ENCODE results near the gene KIF16B.

KIF16B gene

DNA sequence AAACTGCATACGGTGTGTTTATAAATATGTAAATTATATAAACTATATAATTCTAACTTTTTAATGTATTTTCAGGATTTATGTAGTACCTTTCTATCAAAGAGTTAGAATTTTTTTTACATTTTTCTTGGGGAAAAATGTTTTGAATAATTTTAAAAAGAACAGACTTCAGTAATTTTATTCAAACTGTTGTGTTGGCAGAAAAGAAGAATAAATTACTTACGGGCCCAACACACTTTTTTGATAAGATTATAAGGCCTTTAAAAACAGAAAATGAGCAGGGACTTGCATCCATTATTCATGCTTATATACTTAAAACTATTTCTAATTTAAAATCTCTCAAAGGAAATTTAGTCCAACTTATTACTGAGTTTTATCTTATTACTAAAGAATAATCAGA is 58.2 kb downstream of the KIF16B start:
- CTCF ChIA-PET = interaction anchor here (0.7 kb wide), 1 partner anchor 27 kb away, joined by 3 read pairs; no protein-coding TSS in a partner anchor

DNA sequence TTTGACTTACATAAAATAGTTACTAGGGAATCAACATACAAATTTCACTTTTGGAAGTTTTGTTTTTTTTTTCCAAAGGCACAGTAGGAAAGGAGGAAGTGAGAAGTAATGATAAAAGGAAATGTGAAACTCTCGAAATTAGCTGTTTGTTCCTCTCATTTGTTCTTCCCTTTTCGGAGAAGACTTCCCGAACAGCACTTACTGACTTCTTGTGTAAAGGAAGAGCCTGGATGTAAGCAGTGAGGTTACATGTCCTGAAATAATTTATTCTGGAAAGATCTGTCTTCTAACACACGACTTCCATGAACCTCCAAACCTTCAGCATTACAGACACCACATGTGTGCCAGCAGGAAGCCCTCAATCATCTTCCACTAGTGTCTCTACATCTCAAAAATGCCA is 59.1 kb downstream of the KIF16B start:
- TF ChIP-seq ZNF776 (tag by site-specific recombination; IDR thresholded peaks at IDR 0.05; ENCODE audit: borderline replicate concordance) (no peak), EGR2 (tag by site-specific recombination; IDR thresholded peaks at IDR 0.05; ENCODE audit: low read depth) (no peak), ZNF19 (tag by site-specific recombination; IDR thresholded peaks at IDR 0.05; ENCODE audit: low read depth) (no peak), ZNF184 (tag by site-specific recombination; IDR thresholded peaks at IDR 0.05) (no peak), ZNF560 (tag by site-specific recombination; IDR thresholded peaks at IDR 0.05; ENCODE audit: borderline replicate concordance) (no peak), PBX3 (CRISPR knock-in tag; IDR thresholded peaks at IDR 0.05) (no peak), ZNF366 (tag by site-specific recombination; conservative IDR thresholded peaks at IDR 0.05) (no peak), ZBTB7A (tag by site-specific recombination; IDR thresholded peaks at IDR 0.05; ENCODE audit: low read depth) (no peak), ZNF302 (tag by site-specific recombination; IDR thresholded peaks at IDR 0.05; ENCODE audit: low read depth) (no peak), GLI4 (tag by site-specific recombination; IDR thresholded peaks at IDR 0.05) (no peak), MZF1 (tag by site-specific recombination; IDR thresholded peaks at IDR 0.05; ENCODE audit: borderline replicate concordance) (no peak), ZNF514 (tag by site-specific recombination; IDR thresholded peaks at IDR 0.05) (no peak), MEIS1 (CRISPR knock-in tag; IDR thresholded peaks at IDR 0.05; ENCODE audit: borderline replicate concordance) (no peak)
- TF ChIP-seq, protein P1, sequence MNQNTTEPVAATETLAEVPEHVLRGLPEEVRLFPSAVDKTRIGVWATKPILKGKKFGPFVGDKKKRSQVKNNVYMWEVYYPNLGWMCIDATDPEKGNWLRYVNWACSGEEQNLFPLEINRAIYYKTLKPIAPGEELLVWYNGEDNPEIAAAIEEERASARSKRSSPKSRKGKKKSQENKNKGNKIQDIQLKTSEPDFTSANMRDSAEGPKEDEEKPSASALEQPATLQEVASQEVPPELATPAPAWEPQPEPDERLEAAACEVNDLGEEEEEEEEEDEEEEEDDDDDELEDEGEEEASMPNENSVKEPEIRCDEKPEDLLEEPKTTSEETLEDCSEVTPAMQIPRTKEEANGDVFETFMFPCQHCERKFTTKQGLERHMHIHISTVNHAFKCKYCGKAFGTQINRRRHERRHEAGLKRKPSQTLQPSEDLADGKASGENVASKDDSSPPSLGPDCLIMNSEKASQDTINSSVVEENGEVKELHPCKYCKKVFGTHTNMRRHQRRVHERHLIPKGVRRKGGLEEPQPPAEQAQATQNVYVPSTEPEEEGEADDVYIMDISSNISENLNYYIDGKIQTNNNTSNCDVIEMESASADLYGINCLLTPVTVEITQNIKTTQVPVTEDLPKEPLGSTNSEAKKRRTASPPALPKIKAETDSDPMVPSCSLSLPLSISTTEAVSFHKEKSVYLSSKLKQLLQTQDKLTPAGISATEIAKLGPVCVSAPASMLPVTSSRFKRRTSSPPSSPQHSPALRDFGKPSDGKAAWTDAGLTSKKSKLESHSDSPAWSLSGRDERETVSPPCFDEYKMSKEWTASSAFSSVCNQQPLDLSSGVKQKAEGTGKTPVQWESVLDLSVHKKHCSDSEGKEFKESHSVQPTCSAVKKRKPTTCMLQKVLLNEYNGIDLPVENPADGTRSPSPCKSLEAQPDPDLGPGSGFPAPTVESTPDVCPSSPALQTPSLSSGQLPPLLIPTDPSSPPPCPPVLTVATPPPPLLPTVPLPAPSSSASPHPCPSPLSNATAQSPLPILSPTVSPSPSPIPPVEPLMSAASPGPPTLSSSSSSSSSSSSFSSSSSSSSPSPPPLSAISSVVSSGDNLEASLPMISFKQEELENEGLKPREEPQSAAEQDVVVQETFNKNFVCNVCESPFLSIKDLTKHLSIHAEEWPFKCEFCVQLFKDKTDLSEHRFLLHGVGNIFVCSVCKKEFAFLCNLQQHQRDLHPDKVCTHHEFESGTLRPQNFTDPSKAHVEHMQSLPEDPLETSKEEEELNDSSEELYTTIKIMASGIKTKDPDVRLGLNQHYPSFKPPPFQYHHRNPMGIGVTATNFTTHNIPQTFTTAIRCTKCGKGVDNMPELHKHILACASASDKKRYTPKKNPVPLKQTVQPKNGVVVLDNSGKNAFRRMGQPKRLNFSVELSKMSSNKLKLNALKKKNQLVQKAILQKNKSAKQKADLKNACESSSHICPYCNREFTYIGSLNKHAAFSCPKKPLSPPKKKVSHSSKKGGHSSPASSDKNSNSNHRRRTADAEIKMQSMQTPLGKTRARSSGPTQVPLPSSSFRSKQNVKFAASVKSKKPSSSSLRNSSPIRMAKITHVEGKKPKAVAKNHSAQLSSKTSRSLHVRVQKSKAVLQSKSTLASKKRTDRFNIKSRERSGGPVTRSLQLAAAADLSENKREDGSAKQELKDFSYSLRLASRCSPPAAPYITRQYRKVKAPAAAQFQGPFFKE (tag by site-specific recombination; IDR thresholded peaks at IDR 0.05; ENCODE audit: borderline replicate concordance) = no peak
- TF ChIP-seq, protein P2, sequence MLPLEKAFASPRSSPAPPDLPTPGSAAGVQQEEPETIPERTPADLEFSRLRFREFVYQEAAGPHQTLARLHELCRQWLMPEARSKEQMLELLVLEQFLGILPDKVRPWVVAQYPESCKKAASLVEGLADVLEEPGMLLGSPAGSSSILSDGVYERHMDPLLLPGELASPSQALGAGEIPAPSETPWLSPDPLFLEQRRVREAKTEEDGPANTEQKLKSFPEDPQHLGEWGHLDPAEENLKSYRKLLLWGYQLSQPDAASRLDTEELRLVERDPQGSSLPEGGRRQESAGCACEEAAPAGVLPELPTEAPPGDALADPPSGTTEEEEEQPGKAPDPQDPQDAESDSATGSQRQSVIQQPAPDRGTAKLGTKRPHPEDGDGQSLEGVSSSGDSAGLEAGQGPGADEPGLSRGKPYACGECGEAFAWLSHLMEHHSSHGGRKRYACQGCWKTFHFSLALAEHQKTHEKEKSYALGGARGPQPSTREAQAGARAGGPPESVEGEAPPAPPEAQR (tag by site-specific recombination; IDR thresholded peaks at IDR 0.05) = no peak
- TF ChIP-seq, protein P3, sequence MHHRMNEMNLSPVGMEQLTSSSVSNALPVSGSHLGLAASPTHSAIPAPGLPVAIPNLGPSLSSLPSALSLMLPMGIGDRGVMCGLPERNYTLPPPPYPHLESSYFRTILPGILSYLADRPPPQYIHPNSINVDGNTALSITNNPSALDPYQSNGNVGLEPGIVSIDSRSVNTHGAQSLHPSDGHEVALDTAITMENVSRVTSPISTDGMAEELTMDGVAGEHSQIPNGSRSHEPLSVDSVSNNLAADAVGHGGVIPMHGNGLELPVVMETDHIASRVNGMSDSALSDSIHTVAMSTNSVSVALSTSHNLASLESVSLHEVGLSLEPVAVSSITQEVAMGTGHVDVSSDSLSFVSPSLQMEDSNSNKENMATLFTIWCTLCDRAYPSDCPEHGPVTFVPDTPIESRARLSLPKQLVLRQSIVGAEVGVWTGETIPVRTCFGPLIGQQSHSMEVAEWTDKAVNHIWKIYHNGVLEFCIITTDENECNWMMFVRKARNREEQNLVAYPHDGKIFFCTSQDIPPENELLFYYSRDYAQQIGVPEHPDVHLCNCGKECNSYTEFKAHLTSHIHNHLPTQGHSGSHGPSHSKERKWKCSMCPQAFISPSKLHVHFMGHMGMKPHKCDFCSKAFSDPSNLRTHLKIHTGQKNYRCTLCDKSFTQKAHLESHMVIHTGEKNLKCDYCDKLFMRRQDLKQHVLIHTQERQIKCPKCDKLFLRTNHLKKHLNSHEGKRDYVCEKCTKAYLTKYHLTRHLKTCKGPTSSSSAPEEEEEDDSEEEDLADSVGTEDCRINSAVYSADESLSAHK (tag by site-specific recombination; IDR thresholded peaks at IDR 0.05) = no peak
- ChIA-PET POLR2A (no interaction called here), CTCF (no interaction called here)
- no peaks in the 10 kb centered on the region for H3K4me1 ChIP-seq (ENCODE audit: control insufficient read depth, insufficient read depth, low read length)
- no peak overlapping the region for H3K27ac ChIP-seq (ENCODE audit: extremely low read depth, low read depth, low read length)
- H3K36me3 ChIP-seq (ENCODE audit: control insufficient read depth in 2 of 2, insufficient read depth in 1 of 2, low read length in 2 of 2) = peaks cover 0 to 22% of the 10 kb centered on the region in 2 experiments; a peak in 2 of 3 replicates
- no peaks in the 10 kb centered on the region for H3K9me3 ChIP-seq (ENCODE audit: control insufficient read depth, insufficient read depth, low read depth, low read length)
- H3K4me3 ChIP-seq (ENCODE audit: low read depth, low read length) = no peak overlapping the region

More for the DNA sequence above, 58.2 kb downstream of the KIF16B start:
- Histone ChIP-seq H3K4me1 (ENCODE audit: control insufficient read depth, insufficient read depth, low read length) (no peaks in the 10 kb centered on the region), H3K36me3 (ENCODE audit: control insufficient read depth in 2 of 2, insufficient read depth in 1 of 2, low read length in 2 of 2) (peaks cover 0 to 19% of the 10 kb centered on the region in 2 experiments; a peak in 2 of 3 replicates), H3K27ac (ENCODE audit: extremely low read depth, low read depth, low read length) (no peak overlapping the region), H3K9me3 (ENCODE audit: control insufficient read depth, insufficient read depth, low read depth, low read length) (no peaks in the 10 kb centered on the region), H3K4me3 (ENCODE audit: low read depth, low read length) (no peak overlapping the region)
- POLR2A ChIA-PET = no interaction called here
- TF ChIP-seq ZNF501 (tag by site-specific recombination; IDR thresholded peaks at IDR 0.05) (no peak), ZNF837 (tag by site-specific recombination; IDR thresholded peaks at IDR 0.05) (no peak), ZNF621 (tag by site-specific recombination; IDR thresholded peaks at IDR 0.05) (no peak), ZNF140 (tag by site-specific recombination; IDR thresholded peaks at IDR 0.05) (no peak), ZNF521 (tag by site-specific recombination; IDR thresholded peaks at IDR 0.05) (no peak), ZNF571 (tag by site-specific recombination; IDR thresholded peaks at IDR 0.05) (no peak), ZNF324 (tag by site-specific recombination; IDR thresholded peaks at IDR 0.05) (no peak), KLF8 (tag by site-specific recombination; IDR thresholded peaks at IDR 0.05) (no peak), ZNF549 (tag by site-specific recombination; IDR thresholded peaks at IDR 0.05) (no peak), ZBTB7A (tag by site-specific recombination; IDR thresholded peaks at IDR 0.05; ENCODE audit: low read depth) (no peak), PRDM1 (tag by site-specific recombination; IDR thresholded peaks at IDR 0.05) (no peak), FEZF1 (tag by site-specific recombination; IDR thresholded peaks at IDR 0.05) (no peak), ZNF529 (tag by site-specific recombination; IDR thresholded peaks at IDR 0.05; ENCODE audit: insufficient replicate concordance) (no peak)

Measured in HEK293 (cell line).